HFFc6 (cell line): Measurements from ENCODE around the gene PEPD. TPM values are rescaled to one million over a fixed set of nuclear protein-coding genes. Genes with fewer than 3 reads are reported as not detected.

Source experiments
- DNase-seq: peaks from one replicate; pipeline ENCODE4 v3.0.0-alpha.2; 2018
- H3K27ac Mint-ChIP-seq: 2 replicates; pipeline ENCODE4 v1.8.0; 2020; ENCODE audit warnings: mild to moderate bottlenecking, mixed read lengths
- H3K27me3 Mint-ChIP-seq: 2 replicates; pipeline ENCODE4 v1.8.0; 2021; ENCODE audit warnings: mild to moderate bottlenecking, moderate library complexity, mixed read lengths; ENCODE audit not compliant: insufficient read depth
- H3K36me3 Mint-ChIP-seq: 2 replicates; pipeline ENCODE4 v1.8.0; 2021; ENCODE audit warnings: low read depth, mixed read lengths
- H3K4me1 Mint-ChIP-seq: 2 replicates; pipeline ENCODE4 v1.8.0; 2020; ENCODE audit warnings: low read depth, mixed read lengths
- H3K4me3 Mint-ChIP-seq: 2 replicates; pipeline ENCODE4 v1.8.0; 2020; ENCODE audit warnings: mild to moderate bottlenecking, moderate library complexity, mixed read lengths
- H3K9me3 Mint-ChIP-seq: 2 replicates; pipeline ENCODE4 v1.8.0; 2020; ENCODE audit warnings: mild to moderate bottlenecking, mixed read lengths
- total RNA-seq, 6 experiments: library from RNA; stranded (reverse); fragmentation: NEBNext Ultra II Directional; extraction: Animal tissue kit (Norgen Biotek cat#: 25700); gene quantifications; 2 replicates in 1 of 6; 3 replicates in 5 of 6; pipeline ENCODE4 v1.2.3, GENCODE V29; 2021
- TF ChIP-seq, protein P1 (sequence below): fragments of 200-600 bp; sonication (generic); IDR thresholded peaks from 2 replicates; pipeline ENCODE4 v1.5.0; 2021; ENCODE audit warnings: antibody characterized with exemption, mild to moderate bottlenecking

The PEPD gene
- total RNA-seq, 6 experiments from 2014 or later, result 57.0 to 76.9 (median 67.6) TPM

DNA sequence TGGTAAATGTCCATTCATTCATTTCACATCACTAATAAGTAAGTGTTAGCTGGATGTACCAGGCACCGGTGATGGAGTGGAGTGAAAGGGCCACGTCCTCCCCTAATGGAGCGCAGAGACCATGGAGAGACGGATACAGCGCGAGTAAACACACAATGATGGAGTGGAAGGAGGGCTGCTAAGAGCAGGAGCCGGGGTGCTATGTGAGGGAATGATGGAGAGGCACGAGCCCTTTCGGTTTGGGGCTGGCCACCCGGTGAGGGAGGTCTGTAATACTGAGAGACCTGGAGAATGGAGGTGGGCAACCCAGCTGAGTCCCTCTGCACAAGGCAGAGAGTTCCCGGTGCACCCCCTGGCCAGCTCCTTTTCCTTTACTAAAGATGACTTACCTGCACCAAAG, 53.7 kb downstream of the PEPD start:
- Mint-ChIP-seq H3K4me3 (no peak overlapping the region), H3K36me3 (no peaks in the 10 kb centered on the region), H3K27ac (no peak overlapping the region), H3K27me3 (peaks cover 1% of the 10 kb centered on the region; the same call in 1 of the 2 replicates), H3K4me1 (peaks cover 22% of the 10 kb centered on the region), H3K9me3 (no peaks in the 10 kb centered on the region)
- DNase-seq, result no peak
- TF ChIP-seq, protein P1, sequence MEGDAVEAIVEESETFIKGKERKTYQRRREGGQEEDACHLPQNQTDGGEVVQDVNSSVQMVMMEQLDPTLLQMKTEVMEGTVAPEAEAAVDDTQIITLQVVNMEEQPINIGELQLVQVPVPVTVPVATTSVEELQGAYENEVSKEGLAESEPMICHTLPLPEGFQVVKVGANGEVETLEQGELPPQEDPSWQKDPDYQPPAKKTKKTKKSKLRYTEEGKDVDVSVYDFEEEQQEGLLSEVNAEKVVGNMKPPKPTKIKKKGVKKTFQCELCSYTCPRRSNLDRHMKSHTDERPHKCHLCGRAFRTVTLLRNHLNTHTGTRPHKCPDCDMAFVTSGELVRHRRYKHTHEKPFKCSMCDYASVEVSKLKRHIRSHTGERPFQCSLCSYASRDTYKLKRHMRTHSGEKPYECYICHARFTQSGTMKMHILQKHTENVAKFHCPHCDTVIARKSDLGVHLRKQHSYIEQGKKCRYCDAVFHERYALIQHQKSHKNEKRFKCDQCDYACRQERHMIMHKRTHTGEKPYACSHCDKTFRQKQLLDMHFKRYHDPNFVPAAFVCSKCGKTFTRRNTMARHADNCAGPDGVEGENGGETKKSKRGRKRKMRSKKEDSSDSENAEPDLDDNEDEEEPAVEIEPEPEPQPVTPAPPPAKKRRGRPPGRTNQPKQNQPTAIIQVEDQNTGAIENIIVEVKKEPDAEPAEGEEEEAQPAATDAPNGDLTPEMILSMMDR, result no peak

DNA sequence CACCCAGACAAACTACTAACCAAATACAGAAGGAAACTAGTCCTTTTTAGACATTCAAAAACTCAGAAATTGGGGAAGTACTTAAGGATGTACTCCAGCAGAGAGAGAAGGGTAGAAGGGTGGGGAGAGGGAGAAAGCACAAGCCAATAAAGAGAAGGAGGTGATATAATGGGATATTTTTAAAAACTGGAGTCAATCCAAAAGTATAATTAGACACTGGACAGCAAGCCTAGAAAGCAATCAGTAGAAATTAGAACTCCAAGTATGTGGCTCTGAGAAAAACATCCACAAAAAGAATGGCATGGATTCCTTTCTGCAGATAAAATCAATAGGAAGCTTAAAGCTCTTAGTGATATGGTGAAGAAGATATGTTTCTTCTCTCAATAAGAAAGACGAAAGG, 55.8 kb downstream of the PEPD start:
- Mint-ChIP-seq H3K9me3 (no peaks in the 10 kb centered on the region), H3K4me1 (peaks cover 15% of the 10 kb centered on the region), H3K27ac (no peak overlapping the region), H3K4me3 (no peak overlapping the region), H3K36me3 (no peaks in the 10 kb centered on the region; the same call in 1 of the 2 replicates), H3K27me3 (peaks cover 1% of the 10 kb centered on the region; the same call in 1 of the 2 replicates)
- TF ChIP-seq, protein P1, result no peak
- DNase-seq, result no peak

DNA sequence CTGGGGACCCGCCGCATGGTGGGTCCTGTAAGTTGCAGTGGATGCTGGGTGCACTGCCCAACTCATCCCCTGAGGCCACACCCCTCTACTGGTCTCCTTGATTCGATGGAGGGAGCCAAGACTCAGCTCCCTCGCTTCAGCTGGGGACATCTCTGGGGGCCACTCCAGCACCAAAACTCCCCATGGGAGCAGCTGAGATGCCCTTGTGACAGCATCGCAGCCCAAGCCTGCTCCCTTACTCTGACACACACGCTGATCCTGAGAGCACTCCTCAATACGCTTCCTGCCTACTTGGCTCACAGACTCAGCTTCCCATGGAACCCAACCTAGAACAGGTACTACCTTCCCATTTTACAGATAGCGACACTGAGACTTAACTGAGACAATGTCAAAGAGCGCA, 56.2 kb downstream of the PEPD start:
- Mint-ChIP-seq H3K9me3 (no peaks in the 10 kb centered on the region), H3K27me3 (peaks cover 1% of the 10 kb centered on the region), H3K4me1 (peaks cover 15% of the 10 kb centered on the region), H3K27ac (no peak overlapping the region), H3K36me3 (no peaks in the 10 kb centered on the region; the same call in 1 of the 2 replicates), H3K4me3 (no peak overlapping the region)
- DNase-seq, result no peak
- TF ChIP-seq, protein P1, result no peak

DNA sequence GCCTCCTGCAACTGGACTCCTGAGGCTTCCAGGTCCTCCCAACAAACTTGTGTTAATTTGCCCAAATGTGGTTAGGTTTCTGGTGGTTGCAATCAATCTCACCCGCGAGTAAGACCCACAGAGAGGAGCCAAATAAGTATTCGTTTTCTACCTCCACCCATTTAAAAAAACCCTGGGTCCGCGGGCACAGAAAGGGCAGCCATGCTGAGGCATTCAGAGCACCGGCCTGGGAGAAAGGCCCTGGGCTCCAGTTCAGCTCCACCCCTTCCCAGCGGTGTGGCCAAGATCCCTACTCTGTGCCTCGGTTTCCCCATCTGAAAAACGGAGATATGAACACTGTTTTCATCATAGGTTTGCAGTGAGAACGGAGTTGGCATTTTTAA, 56.9 kb downstream of the PEPD start:
- Mint-ChIP-seq H3K4me3 (no peak overlapping the region), H3K4me1 (peaks cover 15% of the 10 kb centered on the region), H3K9me3 (no peaks in the 10 kb centered on the region), H3K36me3 (no peaks in the 10 kb centered on the region; the same call in 1 of the 2 replicates), H3K27me3 (no peaks in the 10 kb centered on the region; the same call in 1 of the 2 replicates), H3K27ac (no peak overlapping the region)
- no peak for DNase-seq
- TF ChIP-seq, protein P1, result no peak

DNA sequence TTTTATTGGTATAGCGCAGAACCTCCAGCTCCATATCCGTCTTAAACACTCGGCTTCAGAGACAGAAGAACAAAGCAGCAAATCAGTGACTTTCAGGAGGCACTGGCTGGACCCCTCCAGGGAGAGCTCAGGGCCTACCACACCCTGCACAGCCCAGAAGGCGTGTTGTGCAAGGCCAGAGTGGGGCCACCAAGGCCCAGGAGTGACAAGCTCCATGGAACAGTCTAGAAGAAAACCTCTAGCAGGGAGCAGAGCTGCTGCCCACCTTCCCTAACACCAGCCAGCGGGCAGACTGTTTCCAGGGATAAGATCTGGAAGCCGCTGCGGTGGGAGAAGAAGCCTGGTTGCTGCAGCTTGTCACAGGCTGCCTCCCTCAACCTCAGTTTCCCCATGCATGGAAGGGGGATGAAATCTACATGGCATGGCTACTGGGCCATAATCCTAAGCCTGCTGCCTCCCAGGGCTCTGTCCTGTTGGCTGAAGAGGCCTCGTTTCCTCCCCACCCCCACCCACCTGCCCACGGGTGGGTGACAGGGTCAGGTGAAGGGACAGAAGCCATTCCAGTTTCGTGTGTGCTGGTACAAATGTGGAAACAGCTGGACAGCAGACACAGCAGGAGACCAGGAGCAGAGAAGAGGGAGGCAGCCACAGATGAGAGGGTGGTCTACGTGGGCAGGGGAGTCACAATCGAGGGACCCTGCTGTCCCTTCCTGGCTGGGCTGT, 57.4 kb downstream of the PEPD start:
- no peak for DNase-seq
- Mint-ChIP-seq H3K4me1 (peaks cover 15% of the 10 kb centered on the region), H3K4me3 (no peak overlapping the region), H3K27ac (no peak overlapping the region), H3K9me3 (no peaks in the 10 kb centered on the region), H3K27me3 (no peaks in the 10 kb centered on the region; the same call in 1 of the 2 replicates), H3K36me3 (no peaks in the 10 kb centered on the region; the same call in 1 of the 2 replicates)
- TF ChIP-seq, protein P1, result no peak
